HFF-Myc (cell line): ENCODE results near the gene KIF24.

Experiments used
- DNase-seq: peaks from one replicate; pipeline ENCODE4 v3.0.0-alpha.2; 2011; ENCODE audit warnings: low read depth; ENCODE audit errors: extremely low read depth
- H3K4me3 ChIP-seq: replicated peaks from 2 replicates; pipeline ENCODE4 v1.5.1; 2011; ENCODE audit warnings: low read depth, mild to moderate bottlenecking, control low read depth, low read length
- TF ChIP-seq, protein P1 (sequence below): IDR thresholded peaks from 2 replicates; pipeline ENCODE4 v1.5.1; 2012; ENCODE audit warnings: mild to moderate bottlenecking, low read depth, low read length, control low read depth; ENCODE audit errors: missing control alignments

The KIF24 gene

DNA sequence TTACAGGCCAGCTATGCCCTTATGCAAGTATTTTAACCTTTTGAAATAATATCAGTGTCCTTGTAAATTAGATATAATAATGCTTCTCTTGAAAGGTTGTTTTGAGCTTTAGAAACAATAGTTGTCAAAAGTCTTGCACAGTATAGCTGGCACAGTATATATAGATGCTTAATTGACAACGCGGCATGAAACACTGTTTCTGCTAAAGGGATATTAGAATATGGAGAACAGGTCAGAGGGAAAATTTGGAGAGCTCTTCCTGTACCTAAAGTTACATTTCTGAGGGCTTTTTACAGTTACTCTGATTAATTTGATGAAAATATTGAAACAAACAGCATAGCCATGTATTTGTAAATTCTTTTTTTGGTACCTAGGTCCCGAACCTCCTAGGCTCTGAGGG is 4.8 kb upstream of the KIF24 start:
- H3K4me3 ChIP-seq: no peak overlapping the region

DNA sequence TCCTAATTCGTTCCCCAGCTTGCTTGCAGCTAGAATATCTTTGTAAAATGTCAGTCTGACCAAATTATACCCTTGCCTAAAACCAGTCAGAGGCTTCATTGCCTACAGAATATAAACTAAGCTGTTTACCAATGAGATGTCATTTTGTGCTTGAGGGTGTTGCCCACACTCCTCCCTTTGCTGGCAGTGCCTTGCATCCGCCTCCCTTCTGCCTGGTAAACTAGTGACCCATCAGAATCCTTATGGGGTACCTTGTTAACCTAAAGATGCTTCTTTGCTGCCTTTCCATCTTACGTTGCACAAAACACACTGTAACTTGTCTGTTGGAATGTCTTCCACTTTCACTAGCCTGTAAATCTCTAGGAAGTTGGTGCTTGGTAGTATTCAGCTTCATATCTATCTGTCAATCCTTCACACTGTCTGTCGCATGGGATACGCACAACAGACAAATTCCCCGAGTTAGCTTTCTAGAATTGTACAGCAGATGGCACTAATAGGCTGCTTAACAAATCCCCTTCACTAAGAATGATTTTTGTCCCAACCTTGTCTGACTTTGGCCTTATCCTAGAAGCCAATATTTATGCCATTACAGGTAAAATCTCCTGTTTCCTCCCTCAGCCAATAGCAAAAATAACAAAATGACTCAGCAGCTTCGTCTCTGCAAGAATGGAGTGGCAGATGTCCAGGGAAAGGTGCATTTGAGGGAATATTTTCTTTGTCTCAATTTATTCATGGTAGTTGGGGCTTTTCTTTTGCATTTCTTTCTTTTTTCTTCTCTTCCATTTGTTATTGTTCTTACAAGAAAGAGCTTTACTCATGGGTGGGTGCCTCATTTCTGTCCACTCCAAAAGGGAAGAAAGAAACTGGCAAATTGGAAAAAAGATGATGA is 3.3 kb upstream of the KIF24 start:
- TF ChIP-seq, protein P1, sequence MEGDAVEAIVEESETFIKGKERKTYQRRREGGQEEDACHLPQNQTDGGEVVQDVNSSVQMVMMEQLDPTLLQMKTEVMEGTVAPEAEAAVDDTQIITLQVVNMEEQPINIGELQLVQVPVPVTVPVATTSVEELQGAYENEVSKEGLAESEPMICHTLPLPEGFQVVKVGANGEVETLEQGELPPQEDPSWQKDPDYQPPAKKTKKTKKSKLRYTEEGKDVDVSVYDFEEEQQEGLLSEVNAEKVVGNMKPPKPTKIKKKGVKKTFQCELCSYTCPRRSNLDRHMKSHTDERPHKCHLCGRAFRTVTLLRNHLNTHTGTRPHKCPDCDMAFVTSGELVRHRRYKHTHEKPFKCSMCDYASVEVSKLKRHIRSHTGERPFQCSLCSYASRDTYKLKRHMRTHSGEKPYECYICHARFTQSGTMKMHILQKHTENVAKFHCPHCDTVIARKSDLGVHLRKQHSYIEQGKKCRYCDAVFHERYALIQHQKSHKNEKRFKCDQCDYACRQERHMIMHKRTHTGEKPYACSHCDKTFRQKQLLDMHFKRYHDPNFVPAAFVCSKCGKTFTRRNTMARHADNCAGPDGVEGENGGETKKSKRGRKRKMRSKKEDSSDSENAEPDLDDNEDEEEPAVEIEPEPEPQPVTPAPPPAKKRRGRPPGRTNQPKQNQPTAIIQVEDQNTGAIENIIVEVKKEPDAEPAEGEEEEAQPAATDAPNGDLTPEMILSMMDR: peak; percentile 36
- DNase-seq: no peak
- H3K4me3 ChIP-seq: no peak overlapping the region

More for the DNA sequence above, 4.8 kb upstream of the KIF24 start:
- TF ChIP-seq, protein P1: no peak
- no peak for DNase-seq

DNA sequence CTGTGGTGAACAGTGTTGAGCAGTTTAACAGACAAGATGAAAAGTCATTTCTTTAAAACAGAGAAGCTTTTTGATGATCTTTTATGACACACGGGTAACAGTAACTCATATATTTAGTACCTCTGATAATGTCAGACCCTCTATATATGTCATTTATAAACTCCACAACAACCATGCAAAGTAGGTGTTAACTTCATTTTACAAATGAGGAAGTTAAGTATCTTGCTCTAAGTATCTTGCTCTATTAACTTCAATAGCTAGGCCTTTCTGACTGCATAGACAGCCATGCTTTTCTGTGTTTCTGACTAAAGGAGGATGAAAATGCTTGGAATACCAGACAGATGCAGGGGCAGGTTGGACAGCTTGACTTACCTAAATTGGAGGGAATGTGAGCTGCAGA is 2.1 kb upstream of the KIF24 start:
- no peak overlapping the region for H3K4me3 ChIP-seq
- no peak for DNase-seq
- TF ChIP-seq, protein P1: no peak

DNA sequence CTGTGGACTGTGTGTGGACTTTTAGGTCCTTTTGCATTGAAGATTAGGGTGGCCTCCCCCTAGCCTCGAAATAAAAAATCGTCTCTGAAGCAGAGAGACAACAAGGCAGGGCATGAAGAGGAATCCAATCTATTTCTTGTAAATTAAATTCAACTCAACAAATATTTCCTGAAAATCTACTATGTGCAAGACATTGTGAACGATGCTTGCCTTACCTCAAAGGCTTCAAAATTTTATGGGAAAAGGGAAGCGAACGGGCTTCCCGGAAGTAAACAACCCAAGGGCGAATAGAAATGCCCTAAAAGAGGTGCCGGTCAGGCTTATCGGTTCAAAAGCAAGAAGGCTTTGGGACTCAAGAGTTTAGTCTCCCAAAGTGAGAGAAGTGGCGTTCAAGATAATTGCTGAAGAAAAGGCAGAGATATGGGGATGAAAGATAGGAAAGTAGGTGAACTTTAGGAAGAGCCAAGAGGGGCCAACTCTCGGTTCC is 525 bp downstream of the KIF24 start:
- H3K4me3 ChIP-seq: peak overlapping the region; percentile 93
- TF ChIP-seq, protein P1: no peak
- no peak for DNase-seq

GRCh38 chr9:34326690-34327089 is 2.4 kb downstream of the KIF24 start:
- TF ChIP-seq, protein P1: no peak
- DNase-seq: no peak
- H3K4me3 ChIP-seq: no peak overlapping the region

DNA sequence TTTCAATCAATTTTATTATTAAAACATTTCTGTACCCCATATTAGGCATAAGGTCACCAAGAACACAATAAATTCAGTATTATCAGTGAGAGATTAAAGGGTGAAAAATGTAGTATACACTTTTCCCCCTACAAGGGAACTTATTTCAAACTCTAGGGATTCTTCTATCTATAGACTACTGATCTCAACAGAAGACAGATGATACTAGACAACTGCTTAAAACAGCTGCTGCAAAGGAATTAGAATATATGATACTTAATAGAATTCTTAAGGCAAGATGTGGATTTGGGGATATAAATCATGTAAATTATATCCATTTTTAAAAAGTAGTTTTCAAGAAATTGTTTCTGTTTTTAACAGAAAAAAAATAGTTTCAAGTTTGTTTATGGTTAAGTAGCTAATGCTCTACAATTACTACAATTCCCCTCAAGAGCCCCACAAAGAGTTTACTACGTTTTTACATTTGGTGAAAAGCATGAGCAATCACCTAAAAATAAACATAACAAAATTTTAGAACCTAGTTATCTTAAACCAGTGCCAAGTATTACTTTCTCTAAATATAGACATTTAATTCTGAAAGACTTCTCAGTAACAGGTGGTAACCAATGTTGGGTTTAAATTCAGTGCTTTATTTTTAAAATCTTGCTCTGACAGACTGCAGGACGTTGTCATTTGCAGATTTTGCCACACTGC is 6.0 kb downstream of the KIF24 start:
- H3K4me3 ChIP-seq: no peak overlapping the region
- no peak for DNase-seq
- TF ChIP-seq, protein P1: no peak
